ENCODE data around the gene LAYN.

- TF ChIP-seq, protein P1, sequence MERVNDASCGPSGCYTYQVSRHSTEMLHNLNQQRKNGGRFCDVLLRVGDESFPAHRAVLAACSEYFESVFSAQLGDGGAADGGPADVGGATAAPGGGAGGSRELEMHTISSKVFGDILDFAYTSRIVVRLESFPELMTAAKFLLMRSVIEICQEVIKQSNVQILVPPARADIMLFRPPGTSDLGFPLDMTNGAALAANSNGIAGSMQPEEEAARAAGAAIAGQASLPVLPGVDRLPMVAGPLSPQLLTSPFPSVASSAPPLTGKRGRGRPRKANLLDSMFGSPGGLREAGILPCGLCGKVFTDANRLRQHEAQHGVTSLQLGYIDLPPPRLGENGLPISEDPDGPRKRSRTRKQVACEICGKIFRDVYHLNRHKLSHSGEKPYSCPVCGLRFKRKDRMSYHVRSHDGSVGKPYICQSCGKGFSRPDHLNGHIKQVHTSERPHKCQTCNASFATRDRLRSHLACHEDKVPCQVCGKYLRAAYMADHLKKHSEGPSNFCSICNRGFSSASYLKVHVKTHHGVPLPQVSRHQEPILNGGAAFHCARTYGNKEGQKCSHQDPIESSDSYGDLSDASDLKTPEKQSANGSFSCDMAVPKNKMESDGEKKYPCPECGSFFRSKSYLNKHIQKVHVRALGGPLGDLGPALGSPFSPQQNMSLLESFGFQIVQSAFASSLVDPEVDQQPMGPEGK (CRISPR knock-in tag; IDR thresholded peaks at IDR 0.05; ENCODE audit: borderline replicate concordance): peak; percentile 47; the same call in 1 of the 2 replicates
- TF ChIP-seq, protein P2, sequence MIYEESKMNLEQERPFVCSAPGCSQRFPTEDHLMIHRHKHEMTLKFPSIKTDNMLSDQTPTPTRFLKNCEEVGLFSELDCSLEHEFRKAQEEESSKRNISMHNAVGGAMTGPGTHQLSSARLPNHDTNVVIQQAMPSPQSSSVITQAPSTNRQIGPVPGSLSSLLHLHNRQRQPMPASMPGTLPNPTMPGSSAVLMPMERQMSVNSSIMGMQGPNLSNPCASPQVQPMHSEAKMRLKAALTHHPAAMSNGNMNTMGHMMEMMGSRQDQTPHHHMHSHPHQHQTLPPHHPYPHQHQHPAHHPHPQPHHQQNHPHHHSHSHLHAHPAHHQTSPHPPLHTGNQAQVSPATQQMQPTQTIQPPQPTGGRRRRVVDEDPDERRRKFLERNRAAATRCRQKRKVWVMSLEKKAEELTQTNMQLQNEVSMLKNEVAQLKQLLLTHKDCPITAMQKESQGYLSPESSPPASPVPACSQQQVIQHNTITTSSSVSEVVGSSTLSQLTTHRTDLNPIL (CRISPR knock-in tag; IDR thresholded peaks at IDR 0.05; ENCODE audit: low read depth): peak; percentile 88
- TF ChIP-seq, protein P3, sequence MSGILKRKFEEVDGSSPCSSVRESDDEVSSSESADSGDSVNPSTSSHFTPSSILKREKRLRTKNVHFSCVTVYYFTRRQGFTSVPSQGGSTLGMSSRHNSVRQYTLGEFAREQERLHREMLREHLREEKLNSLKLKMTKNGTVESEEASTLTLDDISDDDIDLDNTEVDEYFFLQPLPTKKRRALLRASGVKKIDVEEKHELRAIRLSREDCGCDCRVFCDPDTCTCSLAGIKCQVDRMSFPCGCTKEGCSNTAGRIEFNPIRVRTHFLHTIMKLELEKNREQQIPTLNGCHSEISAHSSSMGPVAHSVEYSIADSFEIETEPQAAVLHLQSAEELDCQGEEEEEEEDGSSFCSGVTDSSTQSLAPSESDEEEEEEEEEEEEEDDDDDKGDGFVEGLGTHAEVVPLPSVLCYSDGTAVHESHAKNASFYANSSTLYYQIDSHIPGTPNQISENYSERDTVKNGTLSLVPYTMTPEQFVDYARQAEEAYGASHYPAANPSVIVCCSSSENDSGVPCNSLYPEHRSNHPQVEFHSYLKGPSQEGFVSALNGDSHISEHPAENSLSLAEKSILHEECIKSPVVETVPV (CRISPR knock-in tag; IDR thresholded peaks at IDR 0.05): peak; percentile 50; the same call in 1 of the 2 replicates
- TF ChIP-seq ZFP30 (CRISPR knock-in tag; IDR thresholded peaks at IDR 0.05) (no peak), OSR1 (CRISPR knock-in tag; IDR thresholded peaks at IDR 0.05) (no peak)
Measured at GRCh38 chr11:111549196-111549868, 8.8 kb downstream of the LAYN start.
